ENCODE measurements around the gene MS4A2.

MS4A2 gene

DNA sequence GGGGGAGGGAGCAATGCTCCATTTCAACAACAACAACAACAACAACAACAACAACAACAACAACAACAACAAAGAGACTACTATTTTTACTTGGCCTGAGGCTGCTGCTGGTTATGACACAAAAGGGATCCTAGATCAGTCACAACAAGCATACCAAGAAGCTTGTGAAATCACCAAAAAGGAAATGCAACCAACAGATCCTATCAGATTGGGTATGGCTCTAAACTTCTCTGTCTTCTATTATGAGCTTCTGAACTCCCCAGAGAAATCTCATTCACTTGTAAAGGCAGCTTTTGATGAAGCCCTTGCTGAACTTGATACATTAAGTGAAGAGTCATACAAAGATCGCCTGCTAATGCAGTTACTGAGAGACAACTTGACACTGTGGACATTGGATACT, 10.5 kb upstream of the MS4A2 start:
- Histone ChIP-seq H3K27me3 (replicated peaks) (no peaks in the 10 kb centered on the region), H3K4me3 (ENCODE audit: low read depth, low read length) (no peak overlapping the region), H3K36me3 (replicated peaks) (no peaks in the 10 kb centered on the region), H3K27ac (no peak overlapping the region)
- in situ Hi-C loops (cut with HindIII; ENCODE audit: low pct_ligation_motif_present, low sequenced_read_pairs) = no loop called here
- TF ChIP-seq CTCF (IDR thresholded peaks at IDR 0.05; ENCODE audit: low read depth, low read length, missing control alignments) = no peak
- DNase-seq = no peak

DNA sequence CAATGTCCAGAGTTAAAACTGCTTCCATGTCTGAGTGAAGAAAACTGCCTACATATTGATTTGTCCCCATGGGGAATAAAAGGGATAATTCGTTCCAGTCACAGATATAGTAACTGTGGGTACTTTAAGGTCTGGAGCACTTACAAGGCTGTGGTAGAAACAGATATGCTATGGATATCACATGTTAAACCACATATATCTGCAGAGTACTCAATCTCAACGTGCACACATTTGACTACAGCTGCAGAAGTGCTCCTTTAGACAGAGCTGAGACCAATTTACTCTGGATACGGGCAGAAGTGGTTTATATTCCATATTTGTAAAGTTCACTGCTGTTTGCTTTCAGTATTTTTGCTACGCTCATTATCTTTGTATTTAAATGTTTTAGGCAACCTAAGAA, 9.7 kb upstream of the MS4A2 start:
- Histone ChIP-seq H3K4me3 (ENCODE audit: low read depth, low read length) (no peak overlapping the region), H3K27me3 (replicated peaks) (no peaks in the 10 kb centered on the region), H3K27ac (no peak overlapping the region), H3K36me3 (replicated peaks) (no peaks in the 10 kb centered on the region)
- no peak for DNase-seq
- no peak for TF ChIP-seq CTCF (IDR thresholded peaks at IDR 0.05; ENCODE audit: low read depth, low read length, missing control alignments)
- in situ Hi-C loops (cut with HindIII; ENCODE audit: low pct_ligation_motif_present, low sequenced_read_pairs) = no loop called here

- in situ Hi-C loops (cut with HindIII; ENCODE audit: low pct_ligation_motif_present, low sequenced_read_pairs) = no loop called here
- DNase-seq = no peak
- Histone ChIP-seq H3K4me3 (ENCODE audit: low read depth, low read length) (no peak overlapping the region), H3K27ac (no peak overlapping the region), H3K27me3 (replicated peaks) (no peaks in the 10 kb centered on the region), H3K36me3 (replicated peaks) (no peaks in the 10 kb centered on the region)
- no peak for TF ChIP-seq CTCF (IDR thresholded peaks at IDR 0.05; ENCODE audit: low read depth, low read length, missing control alignments)
Measured at GRCh38 chr11:60080535-60080934, 7.9 kb upstream of the MS4A2 start.

GRCh38 chr11:60084631-60085273, 3.7 kb upstream of the MS4A2 start:
- Histone ChIP-seq H3K27ac (no peak overlapping the region), H3K36me3 (replicated peaks) (no peaks in the 10 kb centered on the region), H3K27me3 (replicated peaks) (no peaks in the 10 kb centered on the region), H3K4me3 (ENCODE audit: low read depth, low read length) (no peak overlapping the region)
- no peak for DNase-seq
- no peak for TF ChIP-seq CTCF (IDR thresholded peaks at IDR 0.05; ENCODE audit: low read depth, low read length, missing control alignments)
- in situ Hi-C loops (cut with HindIII; ENCODE audit: low pct_ligation_motif_present, low sequenced_read_pairs) = no loop called here

DNA sequence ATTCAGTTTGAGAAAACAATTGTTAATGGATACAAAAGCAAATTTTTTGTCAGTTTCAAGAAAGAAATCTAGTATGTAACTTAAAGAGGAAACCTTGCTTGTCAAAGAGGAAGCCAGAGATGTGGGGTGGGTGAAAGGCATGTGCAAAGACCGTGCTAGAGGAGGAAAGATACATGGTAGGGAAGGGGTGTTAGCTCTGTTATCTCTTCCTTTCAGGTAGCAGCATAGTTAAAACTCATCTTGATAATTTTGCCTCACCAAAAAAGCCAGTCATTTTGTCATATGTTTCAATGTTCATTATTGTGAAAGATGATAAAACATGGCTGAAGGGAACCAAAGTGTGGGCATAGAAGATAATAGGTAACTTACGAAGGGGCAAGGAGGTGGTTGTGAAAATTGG, 2.6 kb upstream of the MS4A2 start:
- TF ChIP-seq CTCF (IDR thresholded peaks at IDR 0.05; ENCODE audit: low read depth, low read length, missing control alignments) = no peak

DNA sequence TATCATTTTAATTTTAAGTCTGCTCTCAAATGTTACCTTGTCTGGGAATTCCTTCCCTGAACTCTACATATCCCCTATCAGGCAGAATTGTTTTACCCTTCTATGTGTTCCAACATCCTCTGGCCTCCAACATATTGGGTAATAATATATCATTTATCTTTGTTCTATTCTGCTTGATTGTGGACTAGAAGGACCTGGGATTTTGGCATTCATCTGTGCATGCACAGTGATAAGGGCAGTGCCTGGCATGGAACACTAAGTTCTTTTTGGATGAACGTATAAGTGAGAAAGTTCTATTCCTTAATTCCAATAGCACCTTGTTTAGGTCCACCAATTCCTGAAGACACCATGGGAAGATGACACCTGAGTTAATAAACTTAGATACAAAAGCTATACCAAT, 1.2 kb upstream of the MS4A2 start:
- in situ Hi-C loops (cut with HindIII; ENCODE audit: low pct_ligation_motif_present, low sequenced_read_pairs) = no loop called here
- H3K27ac ChIP-seq = no peak overlapping the region

More for the DNA sequence above, 2.6 kb upstream of the MS4A2 start:
- in situ Hi-C loops (cut with HindIII; ENCODE audit: low pct_ligation_motif_present, low sequenced_read_pairs) = no loop called here
- H3K27me3 ChIP-seq (replicated peaks) = no peaks in the 10 kb centered on the region
- H3K4me3 ChIP-seq (ENCODE audit: low read depth, low read length) = no peak overlapping the region
- no peaks in the 10 kb centered on the region for H3K36me3 ChIP-seq (replicated peaks)
- H3K27ac ChIP-seq = no peak overlapping the region
- no peak for DNase-seq

More for the DNA sequence above, 1.2 kb upstream of the MS4A2 start:
- no peak overlapping the region for H3K4me3 ChIP-seq (ENCODE audit: low read depth, low read length)
- no peaks in the 10 kb centered on the region for H3K36me3 ChIP-seq (replicated peaks)
- no peaks in the 10 kb centered on the region for H3K27me3 ChIP-seq (replicated peaks)
- no peak for DNase-seq
- no peak for TF ChIP-seq CTCF (IDR thresholded peaks at IDR 0.05; ENCODE audit: low read depth, low read length, missing control alignments)

All from brain microvascular endothelial cell (primary cell).